ENCODE data around the gene SDK1.

SDK1 gene

GRCh38 chr7:3466261-3466660 is 165.2 kb downstream of the SDK1 start:
- no peaks in the 10 kb centered on the region for H3K9me3 ChIP-seq (ENCODE audit: control insufficient read depth, low read length)
- DNase-seq = no peak
- H3K4me3 ChIP-seq (ENCODE audit: insufficient read depth, low read depth, low read length, poor library complexity, severe bottlenecking) = no peak overlapping the region
- no peak overlapping the region for H3K27ac ChIP-seq (ENCODE audit: insufficient read depth, low read length, poor library complexity, severe bottlenecking)
- H3K27me3 ChIP-seq (replicated peaks; ENCODE audit: control insufficient read depth, insufficient read depth, low read length, poor library complexity, severe bottlenecking) = no peaks in the 10 kb centered on the region
- peaks cover 13% of the 10 kb centered on the region for H3K4me1 ChIP-seq (ENCODE audit: control insufficient read depth, insufficient read depth, low read length, poor library complexity, severe bottlenecking)
- H3K36me3 ChIP-seq (ENCODE audit: control insufficient read depth, insufficient read depth, low read length) = no peaks in the 10 kb centered on the region

GRCh38 chr7:3469641-3470040 is 168.6 kb downstream of the SDK1 start:
- Histone ChIP-seq H3K36me3 (ENCODE audit: control insufficient read depth, insufficient read depth, low read length) (no peaks in the 10 kb centered on the region), H3K27me3 (replicated peaks; ENCODE audit: control insufficient read depth, insufficient read depth, low read length, poor library complexity, severe bottlenecking) (no peaks in the 10 kb centered on the region), H3K27ac (ENCODE audit: insufficient read depth, low read length, poor library complexity, severe bottlenecking) (no peak overlapping the region), H3K4me3 (ENCODE audit: insufficient read depth, low read depth, low read length, poor library complexity, severe bottlenecking) (no peak overlapping the region), H3K9me3 (ENCODE audit: control insufficient read depth, low read length) (no peaks in the 10 kb centered on the region), H3K4me1 (ENCODE audit: control insufficient read depth, insufficient read depth, low read length, poor library complexity, severe bottlenecking) (no peaks in the 10 kb centered on the region)
- no peak for DNase-seq

- Histone ChIP-seq H3K4me3 (ENCODE audit: insufficient read depth, low read depth, low read length, poor library complexity, severe bottlenecking) (no peak overlapping the region), H3K27ac (ENCODE audit: insufficient read depth, low read length, poor library complexity, severe bottlenecking) (no peak overlapping the region), H3K4me1 (ENCODE audit: control insufficient read depth, insufficient read depth, low read length, poor library complexity, severe bottlenecking) (no peaks in the 10 kb centered on the region), H3K9me3 (ENCODE audit: control insufficient read depth, low read length) (no peaks in the 10 kb centered on the region), H3K27me3 (replicated peaks; ENCODE audit: control insufficient read depth, insufficient read depth, low read length, poor library complexity, severe bottlenecking) (no peaks in the 10 kb centered on the region), H3K36me3 (ENCODE audit: control insufficient read depth, insufficient read depth, low read length) (no peaks in the 10 kb centered on the region)
- no peak for DNase-seq
Measured at GRCh38 chr7:3480197-3480596, 179.1 kb downstream of the SDK1 start.

- Histone ChIP-seq H3K36me3 (ENCODE audit: control insufficient read depth, insufficient read depth, low read length) (no peaks in the 10 kb centered on the region), H3K9me3 (ENCODE audit: control insufficient read depth, low read length) (no peaks in the 10 kb centered on the region), H3K4me1 (ENCODE audit: control insufficient read depth, insufficient read depth, low read length, poor library complexity, severe bottlenecking) (no peaks in the 10 kb centered on the region), H3K4me3 (ENCODE audit: insufficient read depth, low read depth, low read length, poor library complexity, severe bottlenecking) (no peak overlapping the region), H3K27ac (ENCODE audit: insufficient read depth, low read length, poor library complexity, severe bottlenecking) (no peak overlapping the region), H3K27me3 (replicated peaks; ENCODE audit: control insufficient read depth, insufficient read depth, low read length, poor library complexity, severe bottlenecking) (no peaks in the 10 kb centered on the region)
- DNase-seq = no peak
Measured at GRCh38 chr7:3481435-3481834, 180.4 kb downstream of the SDK1 start.

GRCh38 chr7:3482147-3482921 is 181.3 kb downstream of the SDK1 start:
- DNase-seq = no peak
- Histone ChIP-seq H3K4me3 (ENCODE audit: insufficient read depth, low read depth, low read length, poor library complexity, severe bottlenecking) (no peak overlapping the region), H3K36me3 (ENCODE audit: control insufficient read depth, insufficient read depth, low read length) (no peaks in the 10 kb centered on the region), H3K27ac (ENCODE audit: insufficient read depth, low read length, poor library complexity, severe bottlenecking) (no peak overlapping the region), H3K9me3 (ENCODE audit: control insufficient read depth, low read length) (no peaks in the 10 kb centered on the region), H3K4me1 (ENCODE audit: control insufficient read depth, insufficient read depth, low read length, poor library complexity, severe bottlenecking) (no peaks in the 10 kb centered on the region), H3K27me3 (replicated peaks; ENCODE audit: control insufficient read depth, insufficient read depth, low read length, poor library complexity, severe bottlenecking) (no peaks in the 10 kb centered on the region)

GRCh38 chr7:3486841-3487240 is 185.8 kb downstream of the SDK1 start:
- no peaks in the 10 kb centered on the region for H3K4me1 ChIP-seq (ENCODE audit: control insufficient read depth, insufficient read depth, low read length, poor library complexity, severe bottlenecking)
- H3K27me3 ChIP-seq (replicated peaks; ENCODE audit: control insufficient read depth, insufficient read depth, low read length, poor library complexity, severe bottlenecking) = no peaks in the 10 kb centered on the region
- H3K4me3 ChIP-seq (ENCODE audit: insufficient read depth, low read depth, low read length, poor library complexity, severe bottlenecking) = no peak overlapping the region
- no peak for DNase-seq
- no peak overlapping the region for H3K27ac ChIP-seq (ENCODE audit: insufficient read depth, low read length, poor library complexity, severe bottlenecking)
- no peaks in the 10 kb centered on the region for H3K9me3 ChIP-seq (ENCODE audit: control insufficient read depth, low read length)
- no peaks in the 10 kb centered on the region for H3K36me3 ChIP-seq (ENCODE audit: control insufficient read depth, insufficient read depth, low read length)

GRCh38 chr7:3488829-3489228 is 187.8 kb downstream of the SDK1 start:
- H3K36me3 ChIP-seq (ENCODE audit: control insufficient read depth, insufficient read depth, low read length) = no peaks in the 10 kb centered on the region
- no peak overlapping the region for H3K27ac ChIP-seq (ENCODE audit: insufficient read depth, low read length, poor library complexity, severe bottlenecking)
- no peaks in the 10 kb centered on the region for H3K4me1 ChIP-seq (ENCODE audit: control insufficient read depth, insufficient read depth, low read length, poor library complexity, severe bottlenecking)
- no peaks in the 10 kb centered on the region for H3K9me3 ChIP-seq (ENCODE audit: control insufficient read depth, low read length)
- DNase-seq = no peak
- H3K27me3 ChIP-seq (replicated peaks; ENCODE audit: control insufficient read depth, insufficient read depth, low read length, poor library complexity, severe bottlenecking) = no peaks in the 10 kb centered on the region
- H3K4me3 ChIP-seq (ENCODE audit: insufficient read depth, low read depth, low read length, poor library complexity, severe bottlenecking) = no peak overlapping the region

- H3K4me1 ChIP-seq (ENCODE audit: control insufficient read depth, insufficient read depth, low read length, poor library complexity, severe bottlenecking) = no peaks in the 10 kb centered on the region
- no peak overlapping the region for H3K27ac ChIP-seq (ENCODE audit: insufficient read depth, low read length, poor library complexity, severe bottlenecking)
- H3K4me3 ChIP-seq (ENCODE audit: insufficient read depth, low read depth, low read length, poor library complexity, severe bottlenecking) = no peak overlapping the region
Measured at GRCh38 chr7:3493499-3493898, 192.4 kb downstream of the SDK1 start.

GRCh38 chr7:3494947-3495346 is 193.9 kb downstream of the SDK1 start:
- no peak for DNase-seq
- Histone ChIP-seq H3K9me3 (ENCODE audit: control insufficient read depth, low read length) (no peaks in the 10 kb centered on the region), H3K4me3 (ENCODE audit: insufficient read depth, low read depth, low read length, poor library complexity, severe bottlenecking) (no peak overlapping the region), H3K36me3 (ENCODE audit: control insufficient read depth, insufficient read depth, low read length) (no peaks in the 10 kb centered on the region), H3K27ac (ENCODE audit: insufficient read depth, low read length, poor library complexity, severe bottlenecking) (no peak overlapping the region), H3K27me3 (replicated peaks; ENCODE audit: control insufficient read depth, insufficient read depth, low read length, poor library complexity, severe bottlenecking) (peaks cover 4% of the 10 kb centered on the region), H3K4me1 (ENCODE audit: control insufficient read depth, insufficient read depth, low read length, poor library complexity, severe bottlenecking) (no peaks in the 10 kb centered on the region)

More at GRCh38 chr7:3493499-3493898, 192.4 kb downstream of the SDK1 start:
- DNase-seq = no peak
- Histone ChIP-seq H3K9me3 (ENCODE audit: control insufficient read depth, low read length) (no peaks in the 10 kb centered on the region), H3K27me3 (replicated peaks; ENCODE audit: control insufficient read depth, insufficient read depth, low read length, poor library complexity, severe bottlenecking) (peaks cover 4% of the 10 kb centered on the region), H3K36me3 (ENCODE audit: control insufficient read depth, insufficient read depth, low read length) (no peaks in the 10 kb centered on the region)

- H3K27me3 ChIP-seq (replicated peaks; ENCODE audit: control insufficient read depth, insufficient read depth, low read length, poor library complexity, severe bottlenecking) = peaks cover 4% of the 10 kb centered on the region
Measured at GRCh38 chr7:3495530-3495929, 194.5 kb downstream of the SDK1 start.

More at GRCh38 chr7:3495530-3495929, 194.5 kb downstream of the SDK1 start:
- H3K4me1 ChIP-seq (ENCODE audit: control insufficient read depth, insufficient read depth, low read length, poor library complexity, severe bottlenecking) = no peaks in the 10 kb centered on the region
- H3K36me3 ChIP-seq (ENCODE audit: control insufficient read depth, insufficient read depth, low read length) = no peaks in the 10 kb centered on the region
- H3K27ac ChIP-seq (ENCODE audit: insufficient read depth, low read length, poor library complexity, severe bottlenecking) = no peak overlapping the region
- DNase-seq = no peak
- no peak overlapping the region for H3K4me3 ChIP-seq (ENCODE audit: insufficient read depth, low read depth, low read length, poor library complexity, severe bottlenecking)
- H3K9me3 ChIP-seq (ENCODE audit: control insufficient read depth, low read length) = no peaks in the 10 kb centered on the region

Measured in effector memory CD4-positive, alpha-beta T cell (primary cell).